Right forelimb (tissue), 1 donor: ENCODE data around the gene CUTA.

Source experiments
- DNase-seq: peaks from one replicate; pipeline ENCODE4 v3.0.0-alpha.2; 2018

CUTA gene

DNA sequence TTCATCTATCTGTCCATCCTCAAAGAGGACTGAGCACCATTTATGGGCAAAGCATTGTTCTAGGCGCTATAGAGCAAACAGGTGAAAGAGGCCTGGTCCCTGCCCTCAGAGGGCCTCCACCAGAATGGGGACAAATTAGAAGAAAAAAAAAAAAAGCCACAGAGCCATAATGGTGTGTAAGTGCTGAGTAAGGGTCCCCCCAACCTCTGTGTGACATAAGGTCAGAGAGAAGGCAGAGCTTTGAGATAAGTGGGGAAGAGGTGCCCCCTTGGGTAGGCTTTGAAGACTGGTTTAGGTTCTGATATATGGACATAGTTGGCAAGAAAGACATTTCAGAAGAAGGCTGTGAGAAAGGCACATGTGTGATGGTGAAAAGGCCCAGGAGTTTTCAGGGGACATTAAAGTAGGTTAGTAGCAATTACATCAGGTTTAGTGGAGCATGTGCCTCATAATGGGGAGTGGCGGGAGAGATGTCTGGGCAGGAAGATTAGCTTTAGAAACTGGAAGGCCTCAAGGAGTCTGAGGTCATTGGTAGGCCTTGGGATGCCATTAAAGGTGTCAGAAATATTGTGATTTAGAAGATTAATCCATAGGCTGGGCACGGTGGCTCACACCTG is 21.2 kb upstream of the CUTA start:
- DNase-seq, result no peak

DNA sequence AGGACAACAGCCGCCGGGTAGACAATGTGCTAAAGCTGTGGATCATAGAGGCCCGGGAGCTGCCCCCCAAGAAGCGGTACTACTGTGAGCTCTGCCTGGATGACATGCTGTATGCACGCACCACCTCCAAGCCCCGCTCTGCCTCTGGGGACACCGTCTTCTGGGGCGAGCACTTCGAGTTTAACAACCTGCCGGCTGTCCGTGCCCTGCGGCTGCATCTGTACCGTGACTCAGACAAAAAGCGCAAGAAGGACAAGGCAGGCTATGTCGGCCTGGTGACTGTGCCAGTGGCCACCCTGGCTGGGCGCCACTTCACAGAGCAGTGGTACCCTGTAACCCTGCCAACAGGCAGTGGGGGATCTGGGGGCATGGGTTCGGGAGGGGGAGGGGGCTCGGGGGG is 19.8 kb upstream of the CUTA start:
- no peak for DNase-seq

DNA sequence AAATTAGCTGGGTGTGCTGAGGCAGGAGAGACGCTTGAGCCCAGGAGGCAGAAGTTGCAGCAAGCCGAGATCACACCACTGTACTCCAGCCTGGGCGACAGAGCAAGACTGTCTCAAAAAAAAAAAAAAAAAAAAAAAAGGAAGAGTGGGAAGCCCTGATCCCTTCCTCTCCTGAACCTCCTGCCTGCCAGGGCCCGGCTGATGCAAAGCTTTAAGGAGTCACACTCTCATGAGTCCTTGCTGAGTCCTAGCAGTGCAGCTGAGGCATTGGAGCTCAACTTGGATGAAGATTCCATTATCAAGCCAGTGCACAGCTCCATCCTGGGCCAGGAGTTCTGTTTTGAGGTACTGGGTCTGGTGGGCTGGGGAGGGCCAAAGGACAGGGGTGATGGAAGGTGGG is 17.1 kb upstream of the CUTA start:
- DNase-seq, result no peak

DNA sequence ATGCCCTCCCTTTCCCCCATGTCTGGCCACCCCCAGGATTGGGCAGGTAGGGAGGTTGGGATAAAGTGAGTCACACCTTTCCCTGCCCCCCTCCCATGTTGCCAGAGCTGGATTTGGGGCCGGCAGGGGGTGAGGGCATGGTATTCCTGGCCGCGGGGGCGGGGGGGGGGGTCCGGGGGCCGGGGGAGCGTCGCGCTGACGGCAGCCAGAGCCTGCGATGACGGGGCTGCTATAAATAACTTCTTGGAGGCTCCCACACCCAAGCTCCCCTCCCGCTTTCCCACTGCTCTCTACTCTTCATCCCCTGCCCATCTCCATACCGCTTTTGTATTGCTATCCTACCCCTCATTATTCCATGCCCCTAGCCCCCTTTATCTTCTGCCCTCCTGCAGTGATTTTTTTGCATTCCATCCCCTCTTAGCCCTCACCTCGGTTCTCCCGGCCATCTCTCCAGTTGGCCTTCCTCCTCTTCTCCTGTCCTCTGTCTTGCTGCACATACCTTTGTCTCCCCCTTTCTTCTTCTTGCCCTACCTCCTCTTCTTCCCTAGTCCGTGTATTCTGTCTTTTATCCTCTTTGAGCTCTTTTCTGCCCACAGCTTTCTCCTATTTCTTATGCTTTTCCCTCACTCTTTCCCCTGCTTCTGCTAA is 15.8 kb upstream of the CUTA start:
- DNase-seq, result no peak

DNA sequence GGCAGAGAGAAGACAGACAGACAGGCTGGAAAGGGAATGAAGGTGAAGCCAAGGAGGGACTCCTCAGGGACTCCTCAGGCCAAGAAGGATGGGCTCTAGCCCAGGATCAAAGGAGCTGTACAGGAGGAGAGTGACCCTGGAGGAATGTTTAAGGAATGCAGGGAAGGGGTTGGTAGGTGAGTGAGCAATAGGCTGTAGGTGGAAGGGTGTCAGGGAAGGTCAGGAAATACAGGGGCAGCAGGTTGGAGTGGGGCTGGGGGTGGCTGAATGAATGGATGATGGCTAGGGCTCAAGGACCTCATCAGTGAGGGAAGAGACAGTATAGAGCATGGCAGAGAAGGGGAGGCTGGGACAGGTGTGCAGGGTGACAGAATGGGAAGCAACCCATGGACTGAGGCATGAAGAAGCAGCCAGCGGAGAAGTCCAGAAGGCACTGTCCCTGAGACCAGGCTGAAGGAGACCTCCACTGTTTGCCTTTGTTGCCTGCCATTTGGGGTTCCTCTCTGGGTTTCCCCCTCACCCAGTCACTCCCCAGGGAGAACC is 15.2 kb upstream of the CUTA start:
- DNase-seq, result no peak

DNA sequence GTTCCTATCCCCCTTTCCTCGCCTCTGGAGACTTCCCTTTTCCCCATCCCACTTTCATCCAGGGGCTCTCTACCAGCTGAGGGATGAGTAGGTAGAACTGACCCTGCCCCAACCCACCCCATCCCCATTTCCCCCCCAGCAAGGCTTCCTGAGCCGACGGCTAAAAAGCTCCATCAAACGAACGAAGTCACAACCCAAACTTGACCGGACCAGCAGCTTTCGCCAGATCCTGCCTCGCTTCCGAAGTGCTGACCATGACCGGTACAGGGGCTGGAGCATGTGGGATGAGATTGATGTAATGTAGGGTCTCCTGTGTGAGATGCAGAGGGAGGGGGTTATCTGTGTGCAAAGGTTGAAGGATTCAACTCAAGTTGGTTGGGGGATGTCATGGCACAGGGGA is 14.6 kb upstream of the CUTA start:
- DNase-seq, result no peak

DNA sequence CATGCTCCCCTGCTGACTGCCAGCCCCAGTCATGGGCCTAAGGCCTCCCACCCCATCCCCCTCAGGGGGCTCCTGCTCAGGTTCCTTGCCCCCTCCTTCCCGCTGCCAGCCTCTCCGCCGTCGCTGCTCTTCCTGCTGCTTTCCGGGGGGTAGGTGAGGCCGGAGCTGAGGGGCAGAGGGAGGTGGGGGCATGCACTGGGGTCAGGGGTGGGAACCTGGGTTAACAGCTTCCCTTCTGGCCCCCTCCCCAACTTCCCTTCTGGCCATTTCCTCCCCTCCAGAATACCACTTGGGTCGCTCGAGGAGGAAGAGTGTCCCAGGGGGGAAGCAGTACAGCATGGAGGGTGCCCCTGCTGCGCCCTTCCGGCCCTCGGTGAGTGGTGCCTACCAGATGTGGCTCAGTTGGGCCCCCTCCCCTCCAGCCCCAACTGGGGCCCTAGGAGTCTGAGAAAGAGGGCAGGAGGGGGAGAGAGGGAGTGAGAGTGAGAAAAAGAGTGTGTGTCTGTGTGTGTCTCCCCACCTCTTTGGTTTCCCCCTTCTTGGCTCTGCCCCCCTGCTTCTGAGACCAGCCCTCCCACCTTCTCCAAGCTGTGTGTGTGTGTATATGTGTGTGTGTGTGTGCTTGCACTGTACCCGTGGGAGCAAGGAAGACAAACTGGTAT is 14.1 kb upstream of the CUTA start:
- DNase-seq, result no peak

DNA sequence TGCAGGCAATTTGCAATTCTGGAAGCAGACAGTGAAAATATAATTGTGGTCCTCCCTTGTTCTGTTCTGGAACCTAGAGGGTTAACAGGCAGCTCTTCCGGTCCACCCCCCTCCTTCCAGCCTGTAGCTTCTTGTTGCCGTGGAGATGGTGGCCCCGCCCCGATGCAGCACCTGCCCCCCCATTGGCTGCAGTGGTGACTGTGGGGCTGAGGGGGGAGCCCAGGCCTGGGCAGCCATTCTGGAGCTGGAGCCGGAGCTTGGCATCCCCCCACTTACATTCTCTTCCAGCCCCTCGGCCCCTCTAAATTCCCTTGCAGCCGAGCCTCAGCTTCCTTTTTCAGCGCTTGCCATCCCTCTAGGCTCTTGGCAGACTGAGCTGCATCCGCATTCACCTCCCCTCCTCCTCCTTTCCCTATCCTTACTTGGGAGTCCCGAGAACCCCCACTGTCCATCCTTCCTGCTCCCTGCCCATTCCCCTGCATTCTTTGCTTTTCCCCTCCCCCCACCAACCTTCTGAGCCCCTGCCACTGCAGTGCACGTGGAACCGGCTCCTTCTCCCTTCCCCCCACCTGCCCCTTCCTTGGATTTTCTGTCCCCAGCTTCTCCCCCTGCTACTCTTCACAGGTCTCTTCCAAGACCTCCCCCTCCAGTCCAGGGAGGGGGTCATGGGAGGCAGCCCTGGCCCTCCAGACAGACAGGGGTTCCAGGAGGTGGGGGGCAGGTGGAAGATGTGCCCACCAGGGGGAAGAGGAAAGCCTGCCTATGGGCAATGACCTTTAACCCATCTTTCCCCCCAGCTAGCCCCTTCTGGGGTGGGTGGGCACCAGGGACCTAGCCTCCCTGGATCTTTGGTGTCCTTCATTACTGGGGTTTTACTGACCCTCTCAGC is 13.3 kb upstream of the CUTA start:
- peak; percentile 81 for DNase-seq

DNA sequence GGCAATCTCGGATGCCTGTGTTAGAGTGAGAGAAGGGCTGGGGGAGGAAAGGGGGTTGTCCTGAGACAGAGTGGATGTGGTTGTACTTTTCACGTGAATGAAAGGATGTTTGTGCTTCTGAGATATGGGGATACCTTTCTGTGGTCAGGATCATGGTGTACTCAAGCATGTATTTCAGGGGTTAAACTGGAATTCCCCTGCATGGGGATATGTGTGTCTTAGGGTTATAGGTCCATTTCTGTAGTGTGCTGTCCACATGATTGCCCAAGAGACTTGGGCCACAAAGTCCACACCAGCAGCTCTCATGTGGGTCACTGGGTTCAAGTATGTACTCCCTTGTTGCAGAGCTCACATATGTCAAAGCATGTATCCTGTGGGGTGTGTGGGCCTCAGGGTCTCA is 12.4 kb upstream of the CUTA start:
- no peak for DNase-seq

DNA sequence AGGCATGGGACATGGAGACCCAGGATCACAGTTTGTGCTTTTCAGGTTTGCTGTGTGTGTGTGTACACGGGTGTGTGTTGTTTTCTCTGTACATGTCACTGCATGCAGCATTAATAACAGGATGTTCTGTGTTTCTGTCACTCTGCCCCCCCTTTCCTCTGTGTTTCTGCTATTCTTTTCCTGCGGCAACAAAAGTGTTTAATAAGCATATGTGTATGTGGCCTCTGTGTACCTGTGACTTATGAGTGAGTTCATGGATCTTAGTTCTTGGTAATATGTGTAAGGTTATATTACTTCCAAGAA is 11.8 kb upstream of the CUTA start:
- DNase-seq, result no peak

DNA sequence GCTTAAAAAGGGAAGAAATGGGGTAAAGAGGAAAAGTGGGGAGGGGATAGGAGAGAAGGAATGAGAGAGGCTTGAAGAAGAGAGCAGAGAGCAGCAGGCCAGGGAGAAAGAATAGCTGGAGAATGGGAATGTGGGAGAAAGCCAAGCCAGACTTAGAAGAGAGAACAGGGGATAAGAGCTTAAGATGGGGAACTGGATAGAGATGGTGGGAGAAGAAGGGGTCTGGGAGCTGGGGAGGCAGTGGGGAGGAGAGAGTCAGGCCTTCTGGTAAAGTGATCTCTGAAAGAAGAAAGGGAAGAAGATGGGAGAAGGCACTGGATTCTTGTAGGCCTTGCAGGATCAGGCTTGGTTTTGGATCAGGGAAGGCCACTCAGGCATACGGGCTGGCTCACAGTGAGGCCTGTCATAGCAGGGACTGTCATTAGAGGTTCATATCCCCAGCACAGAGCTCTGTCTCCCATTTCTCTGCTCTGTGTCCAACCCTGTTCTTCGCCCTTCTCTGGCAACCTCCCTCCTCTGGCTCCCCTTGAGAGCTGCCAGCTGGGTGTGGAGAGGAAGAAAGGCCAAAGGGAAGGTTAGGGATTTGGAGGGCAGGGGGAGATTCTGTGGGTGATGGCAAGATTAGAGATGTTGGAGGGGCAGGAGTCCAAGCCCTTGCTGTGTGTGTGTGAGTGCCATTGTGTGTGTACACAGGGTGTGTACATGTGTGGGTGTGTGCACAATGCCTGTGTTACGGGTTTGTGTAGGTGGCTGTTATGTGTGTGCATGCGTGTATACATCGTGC is 11.3 kb upstream of the CUTA start:
- no peak for DNase-seq

DNA sequence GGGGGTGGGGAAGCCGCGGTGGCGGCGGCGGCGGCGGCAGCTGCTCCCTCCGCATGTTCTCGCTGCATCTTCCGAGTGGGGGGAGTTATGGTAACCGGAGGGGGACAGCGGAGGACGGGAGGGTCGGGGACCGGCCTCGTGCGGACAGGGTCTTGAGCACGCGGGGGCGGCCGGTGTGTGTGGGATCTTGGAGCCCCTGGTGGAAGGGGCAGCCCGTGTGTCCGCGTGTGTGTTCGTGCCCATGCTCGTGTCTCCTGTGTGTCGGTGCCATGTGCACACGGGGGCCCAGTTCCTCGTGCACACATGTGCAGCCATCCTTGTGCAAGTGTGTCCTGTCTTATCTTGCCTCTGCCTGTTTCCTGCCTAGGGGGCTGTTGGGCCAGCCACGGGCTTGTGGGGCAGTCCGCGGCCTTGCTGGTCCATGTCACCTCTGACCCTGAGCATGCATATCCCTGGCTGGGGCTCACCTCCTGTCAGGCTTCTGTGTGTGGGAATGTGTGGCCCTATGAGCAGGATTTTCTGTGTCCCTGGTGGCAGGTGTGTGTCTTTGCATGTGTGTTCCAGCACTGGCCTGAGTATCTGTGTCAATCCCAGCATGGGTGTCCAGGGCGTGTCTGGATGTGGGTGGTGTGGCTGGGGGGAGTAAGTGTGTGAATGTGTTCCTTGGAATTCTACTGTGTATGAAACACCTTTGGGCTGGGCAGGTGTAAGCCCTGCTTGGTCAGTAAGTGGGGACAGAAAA is 10.5 kb upstream of the CUTA start:
- DNase-seq, result peak; percentile 65

DNA sequence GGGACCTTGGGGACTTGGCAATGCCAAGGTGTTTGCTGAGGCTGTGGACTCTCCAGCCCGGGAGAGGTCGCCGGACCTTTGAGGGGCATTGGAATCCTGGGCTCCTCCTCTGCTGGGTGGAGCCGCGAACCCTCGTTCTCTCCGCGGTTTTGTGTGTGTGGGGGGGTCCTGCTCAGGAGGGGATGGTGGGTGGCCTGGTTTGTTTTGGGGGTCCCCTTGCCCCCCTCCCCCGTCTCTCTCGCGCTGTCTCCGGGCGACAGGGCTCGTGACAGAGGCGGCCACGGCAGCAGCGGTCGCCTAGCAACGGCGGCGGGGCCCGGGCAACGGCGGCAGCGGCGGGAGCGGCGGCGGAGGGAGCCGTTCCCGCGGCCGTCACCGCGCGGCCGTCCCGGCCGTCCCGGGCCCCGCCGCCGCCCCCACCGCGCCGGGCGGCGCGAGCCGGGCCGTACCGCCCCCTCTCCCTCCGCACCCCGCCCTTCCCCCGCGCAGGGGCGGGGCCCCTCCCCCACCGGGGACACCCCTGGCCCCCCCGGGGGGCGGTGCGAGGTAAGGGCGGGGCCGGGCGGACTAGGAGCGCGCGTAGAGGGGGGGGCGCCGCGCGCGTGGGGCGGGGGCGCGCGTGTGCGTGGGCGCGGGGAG is 9.8 kb upstream of the CUTA start:
- no peak for DNase-seq

DNA sequence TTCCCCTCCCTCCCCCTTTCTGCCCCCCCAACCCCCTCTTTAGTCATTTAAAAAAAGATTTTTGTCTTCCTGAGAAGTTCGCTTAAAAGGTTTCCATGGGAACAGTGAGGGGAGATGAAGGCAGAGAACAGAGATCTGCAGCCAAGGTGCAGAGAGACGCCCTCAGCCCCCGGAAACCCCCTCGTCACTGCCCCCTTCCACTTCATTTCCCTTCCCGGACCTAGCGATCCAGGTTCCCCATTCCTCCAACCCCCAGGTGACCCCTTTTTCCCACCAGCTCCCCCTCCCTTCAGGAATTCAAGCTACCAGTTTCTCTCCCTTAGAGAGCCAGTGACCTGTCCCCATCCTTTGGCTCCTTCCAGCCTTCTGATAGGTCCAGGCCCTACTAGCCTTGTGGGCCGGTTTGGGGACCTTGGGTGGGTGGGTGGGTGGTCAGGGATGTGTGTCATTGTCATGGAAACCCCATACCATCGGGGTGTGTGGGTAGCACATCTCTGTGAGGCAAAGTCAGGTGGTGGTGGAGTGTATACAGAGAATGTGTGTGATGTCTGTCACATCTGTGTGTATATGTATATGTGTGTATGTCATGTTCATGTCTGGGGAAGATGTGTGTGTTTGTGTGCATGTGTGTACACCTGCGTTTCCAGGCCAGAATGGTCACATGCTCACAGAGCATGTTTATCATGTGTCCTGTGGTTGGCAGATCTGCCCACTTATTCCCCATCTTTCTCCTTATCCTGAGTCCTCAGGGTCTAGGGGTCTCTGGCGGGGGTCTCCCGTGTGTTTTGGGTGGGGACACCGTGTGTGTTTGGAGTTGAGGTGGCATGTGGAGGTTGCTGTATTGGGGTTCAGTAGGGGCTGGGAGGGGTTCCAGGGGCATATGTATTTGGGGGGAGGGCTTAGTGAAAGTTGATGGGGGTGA is 8.9 kb upstream of the CUTA start:
- DNase-seq, result no peak

DNA sequence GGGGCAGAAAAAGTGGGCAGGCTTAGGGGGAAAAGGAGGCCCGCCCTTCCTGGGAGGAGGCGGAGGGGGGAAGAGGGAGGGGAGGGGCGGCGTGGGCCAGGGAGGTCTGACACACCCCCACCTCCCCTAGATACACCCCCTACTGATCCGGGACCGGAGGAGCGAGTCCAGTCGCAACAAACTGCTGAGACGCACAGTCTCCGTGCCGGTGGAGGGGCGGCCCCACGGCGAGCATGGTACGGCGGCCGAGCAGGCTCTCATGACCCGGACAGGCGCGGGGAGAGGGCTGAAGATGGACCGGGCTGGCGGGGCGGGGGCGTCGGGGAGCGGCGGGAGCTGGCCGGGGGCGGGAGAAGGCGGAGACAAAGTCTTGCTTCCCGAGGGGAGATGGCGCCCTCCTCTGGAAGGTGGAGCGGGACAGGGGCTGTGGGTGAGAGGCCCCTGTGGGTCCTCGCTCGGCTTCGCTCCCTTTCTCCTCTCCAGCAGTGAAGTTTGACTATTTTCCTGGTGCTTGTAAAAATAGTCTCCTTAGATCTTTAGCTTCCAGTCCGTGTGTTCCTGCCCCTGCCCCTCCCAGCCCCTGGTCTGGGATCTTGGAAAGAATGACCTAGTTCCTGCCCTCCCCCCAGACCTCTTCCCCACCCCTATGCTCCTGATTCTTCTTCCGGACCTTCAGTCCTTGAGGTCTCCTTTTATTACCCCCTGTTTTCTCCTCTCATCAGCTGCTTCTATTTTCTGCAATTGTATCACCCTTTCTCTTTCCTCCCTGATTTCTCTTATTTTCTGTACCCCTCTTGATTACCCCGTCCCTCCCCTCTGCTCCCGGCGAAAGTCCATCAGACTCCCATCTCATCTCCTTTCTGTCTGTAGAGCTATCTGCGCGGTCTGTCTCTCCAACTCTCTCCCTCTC is 8.0 kb upstream of the CUTA start:
- peak; percentile 92 for DNase-seq

DNA sequence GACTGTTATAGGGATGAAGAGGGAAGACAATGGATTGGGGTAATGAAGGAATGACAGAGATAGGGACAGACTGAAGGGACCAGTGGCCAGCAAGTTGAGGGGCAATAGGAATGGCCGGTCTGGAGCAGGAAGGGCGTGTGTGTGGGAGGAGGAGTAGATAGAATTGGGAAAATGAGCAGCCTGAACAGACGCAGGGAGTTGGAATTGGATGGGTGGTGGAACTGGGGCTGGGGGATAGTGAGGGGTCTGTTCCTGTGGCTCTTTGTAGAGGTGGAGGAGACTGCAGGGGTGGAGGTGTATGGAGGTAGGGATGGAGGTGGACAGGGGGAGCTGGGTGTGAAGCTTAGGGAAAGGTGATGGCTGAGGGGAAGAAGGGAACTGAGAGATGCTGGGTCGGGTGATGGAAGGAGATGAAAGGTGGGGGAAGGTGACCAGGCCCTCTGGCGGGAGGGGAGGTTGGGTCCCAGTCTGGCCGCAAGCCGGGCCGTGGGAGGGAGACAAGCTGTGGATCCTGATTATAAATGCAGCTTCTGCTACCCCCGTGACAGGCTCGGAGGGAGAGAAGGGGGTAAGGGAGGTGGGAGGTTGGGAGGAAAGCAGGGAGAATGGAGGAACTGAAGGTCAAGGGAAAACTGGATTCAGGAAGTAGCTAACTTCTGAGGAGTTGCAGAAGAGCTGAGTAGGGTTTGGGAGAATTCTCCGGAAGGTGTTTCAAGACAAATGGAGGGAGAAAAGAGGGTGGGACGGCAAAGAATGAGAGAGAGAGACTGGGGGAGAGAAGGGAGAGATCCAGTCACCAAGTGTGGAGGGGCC is 7.2 kb upstream of the CUTA start:
- no peak for DNase-seq

DNA sequence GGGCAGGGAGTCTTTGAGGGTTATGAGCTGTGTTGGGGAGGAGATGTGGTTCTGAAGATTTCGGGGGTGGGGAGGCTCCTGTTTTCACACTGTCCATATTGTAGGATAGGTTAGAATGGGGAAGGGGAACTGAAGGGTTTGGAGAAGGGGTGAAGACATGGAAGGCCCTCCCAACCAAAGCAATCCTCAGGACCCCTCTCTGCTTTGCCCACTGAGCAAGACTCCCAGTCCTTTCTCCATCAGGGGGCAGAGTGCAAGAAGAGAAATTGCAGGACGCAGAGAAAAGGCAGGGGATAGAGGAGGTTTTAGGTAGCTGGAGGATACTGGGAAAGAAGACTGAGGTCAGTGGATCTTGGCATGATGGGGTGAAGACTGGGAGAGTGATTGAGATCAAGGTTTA is 5.9 kb upstream of the CUTA start:
- no peak for DNase-seq

DNA sequence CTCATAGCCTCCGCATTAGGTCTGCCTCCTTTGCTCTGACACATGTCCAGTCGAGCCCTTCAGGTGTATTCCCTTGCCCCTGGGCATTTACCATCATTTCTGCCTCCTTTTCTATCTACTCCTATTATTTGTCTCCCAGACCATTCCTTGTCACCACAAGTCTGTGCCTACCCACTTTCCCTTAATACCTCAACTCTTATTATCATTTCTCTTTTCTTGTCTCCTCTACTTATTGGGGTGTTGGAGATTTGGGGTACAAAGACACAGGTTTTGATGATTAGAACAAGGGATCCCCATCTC is 3.4 kb upstream of the CUTA start:
- DNase-seq, result no peak
